Endothelial cell of hepatic sinusoid (primary cell): Measurements from ENCODE around the gene CFAP100.

Experiments used
- in situ Hi-C: cut with HindIII; loops from 2 replicates; pipeline ENCODE4 v1.10.0; 2017; ENCODE audit warnings: low sequenced_read_pairs

The CFAP100 gene

DNA sequence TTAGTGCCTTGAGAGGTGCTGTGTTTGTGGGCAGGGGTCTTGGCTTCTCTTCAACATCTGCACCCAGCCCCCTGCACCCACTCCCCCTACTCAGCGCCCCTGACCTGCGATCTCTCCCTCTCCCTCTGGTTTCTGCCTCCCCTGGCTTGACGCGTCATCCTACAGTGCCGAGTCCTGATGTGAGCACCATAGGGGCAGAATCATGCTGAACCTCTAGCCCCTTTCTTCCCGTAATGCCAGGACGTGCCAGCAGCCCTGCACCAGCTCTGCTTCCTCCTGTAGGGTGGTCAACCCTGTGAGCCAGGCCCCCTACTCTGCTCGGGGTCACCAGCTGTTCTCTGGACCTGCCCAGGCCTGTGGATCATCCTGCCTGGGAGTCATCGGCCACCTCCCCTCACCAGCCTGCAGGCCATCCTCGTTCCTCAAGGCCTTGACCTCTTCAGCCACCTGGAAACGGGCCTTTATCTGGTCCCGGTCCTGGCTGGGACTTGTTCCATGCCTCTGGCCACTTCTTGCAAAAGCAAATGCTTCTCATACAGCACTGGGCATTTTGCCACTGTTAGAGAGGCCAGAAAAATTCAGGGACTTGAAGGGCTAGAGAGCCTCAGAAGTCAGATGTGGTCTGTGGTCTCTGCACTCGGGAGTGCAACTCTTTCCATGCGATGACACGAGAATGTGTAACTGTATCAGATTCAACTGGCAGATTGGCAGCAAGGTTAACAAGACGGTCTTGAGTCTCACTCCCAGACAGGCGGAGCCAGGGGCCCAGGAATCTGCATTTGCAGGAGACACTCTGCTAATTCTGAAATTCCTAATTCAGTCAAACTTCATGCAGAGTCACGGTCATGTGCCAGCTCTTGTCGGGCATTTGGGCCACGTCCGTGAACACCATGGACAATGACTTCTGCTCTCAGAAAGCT lies 20.8 kb upstream of the CFAP100 start:
- in situ Hi-C loops, result no loop called here

GRCh38 chr3:126375835-126376331 lies 18.8 kb upstream of the CFAP100 start:
- in situ Hi-C loops, result no loop called here

- in situ Hi-C loops, result no loop called here
Observed at GRCh38 chr3:126376444-126376843, 18.3 kb upstream of the CFAP100 start.

DNA sequence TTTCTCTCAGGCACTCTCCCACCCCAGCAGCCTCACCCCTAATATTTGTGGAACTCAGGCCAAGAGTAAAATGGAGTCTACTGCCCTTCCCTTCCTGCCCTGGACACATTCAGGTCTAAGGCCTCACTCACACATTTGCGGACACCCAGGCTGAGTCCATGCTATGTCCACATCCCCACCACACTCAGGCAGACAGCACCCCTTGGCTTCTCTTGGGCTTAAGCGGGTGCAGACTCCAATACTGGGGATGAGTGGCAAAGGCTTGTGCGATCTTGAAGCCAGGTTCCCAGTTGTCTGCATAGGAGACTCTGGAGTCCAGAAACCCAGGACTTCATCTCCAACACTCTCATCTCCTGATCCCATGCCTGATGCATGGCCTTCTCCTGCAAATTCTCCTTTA lies 17.5 kb upstream of the CFAP100 start:
- in situ Hi-C loops, result no loop called here

GRCh38 chr3:126378341-126378751 lies 16.4 kb upstream of the CFAP100 start:
- in situ Hi-C loops, result no loop called here

GRCh38 chr3:126380011-126380768 lies 14.5 kb upstream of the CFAP100 start:
- in situ Hi-C loops, result no loop called here

GRCh38 chr3:126381966-126382365 lies 12.7 kb upstream of the CFAP100 start:
- in situ Hi-C loops, result no loop called here

DNA sequence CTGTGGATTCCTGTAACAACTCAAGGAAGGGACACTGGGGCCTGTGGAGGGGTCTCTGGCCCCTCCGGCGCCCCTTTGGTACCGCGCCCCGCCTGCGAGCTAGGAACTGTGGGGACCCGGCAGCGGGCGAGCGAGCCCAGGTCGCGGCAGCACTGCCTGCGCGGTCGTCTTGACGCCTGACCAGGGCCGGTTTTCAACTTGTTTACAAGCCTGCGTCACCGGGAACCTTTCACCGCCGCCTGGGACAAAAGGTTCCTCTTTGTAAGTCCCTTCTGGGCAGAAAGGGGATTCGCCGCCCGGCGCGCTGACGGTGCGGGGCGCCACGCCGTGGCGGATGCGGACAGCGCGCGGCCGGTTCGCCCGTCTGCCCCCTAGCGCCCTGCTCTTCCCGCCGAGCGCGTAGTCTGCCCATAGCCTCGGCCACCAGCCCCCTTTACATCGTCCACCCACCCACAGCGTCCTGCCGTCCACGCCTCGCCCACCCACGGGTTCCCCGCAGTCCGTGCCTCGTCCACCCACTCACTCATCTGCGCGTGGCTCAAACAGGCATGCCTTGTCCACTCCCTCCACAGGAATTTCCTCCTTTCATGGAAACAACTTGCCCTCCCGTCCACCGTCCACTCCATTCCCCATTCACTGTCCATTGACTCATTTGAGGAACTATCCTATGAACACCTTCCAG lies 5.5 kb upstream of the CFAP100 start:
- in situ Hi-C loops, result no loop called here

DNA sequence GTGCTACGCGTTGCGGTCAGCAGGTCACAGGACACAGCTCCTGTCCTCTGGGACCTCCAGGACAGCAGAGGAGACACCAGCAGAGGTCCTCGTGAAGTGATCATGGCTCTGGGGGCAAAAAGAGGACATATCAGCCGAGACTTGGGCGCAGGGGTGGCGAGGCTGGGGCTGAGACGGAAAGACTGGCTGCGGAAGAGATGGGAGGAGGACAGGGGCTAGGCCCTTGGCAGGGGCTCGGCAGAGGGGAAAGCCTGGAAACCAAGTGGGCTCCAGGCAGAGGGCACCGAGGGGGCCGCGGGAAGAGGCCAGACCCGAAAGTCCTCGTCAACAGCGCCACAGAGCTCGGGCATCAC lies 4.9 kb upstream of the CFAP100 start:
- in situ Hi-C loops, result loop anchor here (5.0 kb wide), 1 partner anchor 68 kb away; no protein-coding TSS in a partner anchor

DNA sequence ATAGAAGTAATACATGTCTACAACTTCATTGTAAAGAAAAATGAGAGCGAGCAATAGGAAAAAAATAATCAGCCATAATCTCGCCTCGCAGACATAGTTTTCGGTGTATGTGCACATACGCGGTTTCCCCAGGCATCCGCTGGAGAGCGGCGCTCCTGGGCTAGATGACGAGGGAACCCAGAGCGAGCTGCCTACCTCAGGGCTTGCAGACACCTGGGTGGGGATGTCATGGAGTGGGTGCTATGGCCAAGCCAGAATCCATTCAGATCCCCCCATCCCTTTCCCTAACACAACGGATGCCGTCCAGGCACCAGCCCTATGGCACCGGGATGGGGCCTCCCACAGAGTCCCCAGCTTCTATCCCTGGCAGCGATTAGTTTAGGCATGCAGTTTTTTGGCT lies 4.5 kb upstream of the CFAP100 start:
- in situ Hi-C loops, result loop anchor here (5.0 kb wide), 1 partner anchor 67 kb away; no protein-coding TSS in a partner anchor

DNA sequence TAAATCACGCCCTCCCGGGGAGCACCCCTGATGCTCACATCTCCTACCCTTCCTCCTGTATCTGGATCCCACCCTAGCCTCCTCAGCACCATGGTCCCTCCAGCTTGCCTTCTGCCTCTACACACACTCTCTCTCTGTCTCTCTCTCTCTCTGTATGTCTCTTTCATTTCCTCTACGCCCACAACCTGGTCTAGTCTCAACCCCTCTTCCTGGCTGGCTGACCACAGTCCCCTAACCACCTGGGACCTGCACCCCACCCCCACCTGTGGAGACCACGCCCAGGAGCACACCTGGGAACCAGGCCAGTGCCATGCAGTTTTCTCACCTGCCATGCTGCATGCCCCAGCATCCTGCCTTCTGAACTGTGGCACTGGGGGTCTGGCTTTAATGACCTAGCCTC lies 4.0 kb upstream of the CFAP100 start:
- in situ Hi-C loops, result loop anchor here (5.0 kb wide), 1 partner anchor 67 kb away; no protein-coding TSS in a partner anchor

- in situ Hi-C loops, result loop anchor here (5.0 kb wide), 1 partner anchor 66 kb away; no protein-coding TSS in a partner anchor
Observed at GRCh38 chr3:126391631-126392030, 3.1 kb upstream of the CFAP100 start.

DNA sequence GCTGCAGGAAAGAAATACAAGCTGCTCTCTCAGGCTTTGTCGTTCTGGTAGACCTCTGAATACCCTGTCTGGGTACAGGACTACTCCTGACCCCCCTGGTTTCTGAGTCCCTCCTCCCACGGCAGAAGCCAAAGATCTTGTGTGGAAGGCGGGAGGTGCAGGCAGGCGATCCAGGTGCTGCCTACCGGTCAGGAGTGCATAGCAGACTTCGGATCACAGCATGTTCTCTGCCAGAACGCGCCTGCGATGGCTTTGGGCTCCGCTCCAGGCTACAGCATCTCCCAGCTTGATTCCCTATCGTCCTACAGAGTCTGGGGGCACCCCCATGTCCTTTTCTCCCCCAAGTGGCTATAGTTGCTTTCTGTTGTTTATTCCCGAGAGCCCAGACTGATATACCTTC lies 2.5 kb upstream of the CFAP100 start:
- in situ Hi-C loops, result loop anchor here (5.0 kb wide), 1 partner anchor 65 kb away; no protein-coding TSS in a partner anchor

- in situ Hi-C loops, result loop anchor here (5.0 kb wide), 1 partner anchor 64 kb away; no protein-coding TSS in a partner anchor
Observed at GRCh38 chr3:126393563-126393962, 1.1 kb upstream of the CFAP100 start.

- in situ Hi-C loops, result loop anchor here (5.0 kb wide), 1 partner anchor 62 kb away; no protein-coding TSS in a partner anchor
Observed at GRCh38 chr3:126394977-126395321, 240 bp downstream of the CFAP100 start.

DNA sequence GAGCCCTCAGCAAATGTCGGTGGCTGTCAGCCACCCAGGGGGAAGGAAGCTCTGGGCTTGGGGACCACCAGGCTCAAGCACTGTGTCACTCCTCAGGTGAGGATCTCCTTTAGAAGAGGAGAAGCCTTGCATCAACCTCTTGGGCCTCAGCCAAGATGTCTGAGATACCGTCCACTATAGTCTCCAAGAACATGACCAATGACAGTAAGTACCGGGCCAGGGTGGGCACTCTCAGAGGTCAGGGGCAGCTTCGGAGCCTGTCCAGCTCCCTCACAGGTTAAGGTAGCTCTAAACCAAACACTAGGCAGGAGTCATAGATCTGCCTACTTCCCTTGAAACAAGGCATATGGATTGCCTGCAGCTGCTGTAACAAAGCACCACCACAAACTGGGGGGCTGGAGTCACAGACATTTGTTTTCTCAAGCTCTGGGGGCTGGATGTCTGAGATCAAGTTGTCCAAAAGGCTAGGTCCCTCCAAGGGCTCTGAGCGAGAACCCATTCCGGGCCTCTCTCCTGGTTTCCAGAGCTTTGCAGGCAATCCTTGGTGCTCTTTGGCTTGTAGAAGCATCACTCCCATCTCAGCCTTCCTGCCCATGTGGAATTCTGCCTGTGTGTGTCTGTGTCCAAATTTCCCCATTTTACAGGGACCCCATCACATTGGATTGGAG lies 1.3 kb downstream of the CFAP100 start:
- in situ Hi-C loops, result no loop called here

- in situ Hi-C loops, result no loop called here
Observed at GRCh38 chr3:126396536-126396935, 1.8 kb downstream of the CFAP100 start.

- in situ Hi-C loops, result no loop called here
Observed at GRCh38 chr3:126397610-126398422, 3.1 kb downstream of the CFAP100 start.
